Breast epithelium (tissue), 3 donors: ENCODE data around the gene SCTR.

Source experiments
- CTCF ChIP-seq, 3 donors: fragments of 450-650 bp; IDR thresholded peaks; one replicate each; pipeline ENCODE4 v1.5.1; 2016 to 2017; ENCODE audit warnings: antibody characterized with exemption in 3 of 3, mild to moderate bottlenecking in 3 of 3, moderate library complexity in 3 of 3
- POLR2A ChIP-seq: fragments of 450-650 bp; IDR thresholded peaks from one replicate; pipeline ENCODE4 v1.6.1; 2016; ENCODE audit warnings: antibody characterized with exemption, mild to moderate bottlenecking, moderate library complexity
- POLR2AphosphoS5 ChIP-seq, 3 donors: sonication (generic); formaldehyde crosslinking; IDR thresholded peaks; one replicate each; pipeline ENCODE4 v1.6.1; 2017; ENCODE audit warnings: antibody characterized with exemption in 3 of 3

GRCh38 chr2:119523952-119524694 is at the start of gene SCTR:
- TF ChIP-seq POLR2A (no peak), CTCF (IDR thresholded peaks at IDR 0.05) (no peak), POLR2AphosphoS5 (IDR thresholded peaks at IDR 0.05) (no peak)
